Heart left ventricle (tissue), 16 donors: ENCODE measurements around the gene ANKRD44. TPM values are rescaled to one million over a fixed set of nuclear protein-coding genes. Genes with fewer than 3 reads are reported as not detected.
"Not testable (repeated sequence)": the region's sequence is repeated elsewhere in the genome, so short reads cannot be mapped to it uniquely, and the experiment has no call there.

ENCODE experiments used
- ATAC-seq, 4 donors: fragments of 200-7000 bp; cut with Tn5 transposase; one replicate each; pipeline ENCODE4 v1.9.1; 2020 to 2022; ENCODE audit warnings: moderate library complexity in 4 of 4, mild to moderate bottlenecking in 3 of 4, moderate number of reproducible peaks in 1 of 4
- DNase-seq, 5 donors: peaks; one replicate each; pipeline ENCODE4 v3.0.0-alpha.2; 2020
- H3K27ac ChIP-seq, 12 donors: fragments of 200-600 bp; sonication (generic) in 4 of 12; one replicate each; pipeline versions ENCODE4 v1.5.0 to v1.8.0; 2016 to 2022; ENCODE audit warnings: mild to moderate bottlenecking in 2 of 12
- H3K27me3 ChIP-seq, 9 donors: fragments of 200-600 bp; sonication (generic) in 2 of 9; one replicate each; pipeline versions ENCODE4 v1.5.1 to v1.8.0; 2016 to 2022; ENCODE audit warnings: mild to moderate bottlenecking in 3 of 9
- H3K36me3 ChIP-seq, 9 donors: fragments of 200-600 bp; sonication (generic) in 2 of 9; one replicate each; pipeline versions ENCODE4 v1.5.0 to v1.8.0; 2018 to 2022; ENCODE audit warnings: mild to moderate bottlenecking in 2 of 9
- H3K4me1 ChIP-seq, 12 donors: fragments of 200-600 bp; sonication (generic) in 4 of 12; one replicate each; pipeline versions ENCODE4 v1.5.0 to v1.8.0; 2016 to 2022; ENCODE audit warnings: mild to moderate bottlenecking in 3 of 12
- H3K4me3 ChIP-seq, 12 donors: fragments of 200-600 bp; sonication (generic) in 4 of 12; one replicate each; pipeline versions ENCODE4 v1.5.0 to v1.8.0; 2017 to 2022; ENCODE audit warnings: mild to moderate bottlenecking in 9 of 12, moderate library complexity in 4 of 12
- H3K9me3 ChIP-seq, 12 donors: fragments of 200-600 bp; sonication (generic) in 4 of 12; one replicate each; pipeline versions ENCODE4 v1.5.0 to v1.8.0; 2016 to 2022; ENCODE audit warnings: mild to moderate bottlenecking in 1 of 12
- CTCF ChIP-seq, 12 donors: fragments of 200-600 bp; sonication (generic) in 4 of 12; IDR thresholded peaks; one replicate each; pipeline versions ENCODE4 v1.5.0 to v1.8.0; 2018 to 2022; ENCODE audit warnings: antibody characterized with exemption in 12 of 12, mild to moderate bottlenecking in 5 of 12
- POLR2A ChIP-seq, 2 donors: fragments of 450-650 bp; IDR thresholded peaks; one replicate each; pipeline ENCODE4 v1.6.1; 2017; ENCODE audit warnings: antibody characterized with exemption in 2 of 2, mild to moderate bottlenecking in 2 of 2, moderate library complexity in 2 of 2
- WGBS, 4 donors: extraction: QIAGEN DNeasy Blood & Tissue Kit in 2 of 4; methylation state at CpG; one replicate each; pipeline versions ENCODE4 v1.1.5 to v1.1.7; 2013 to 2018; 5-methylcytosine and 5-hydroxymethylcytosine counted together
- intact Hi-C, 10 donors: fragments of 100-400 bp; cut with DNase I; formaldehyde crosslinking; loops; one replicate each; pipeline versions ENCODE4 v1.11.1 to v1.14.2; 2022
- polyA plus RNA-seq, 2 donors: library from polyadenylated mRNA; stranded (reverse); fragments of 200-250 nt; gene quantifications; one replicate each; pipeline ENCODE4 v1.2.3, GENCODE V29; 2013
- total RNA-seq, 9 donors: library from RNA; depleted of rRNA in 2 of 9; stranded (reverse); fragments of >200 nt in 2 of 9; fragmentation: NEBNext Ultra II Directional in 3 of 9; extraction: Animal tissue kit (Norgen Biotek cat#: 25700) in 3 of 9; gene quantifications; one replicate each; pipeline versions ENCODE4 v1.1.0 to v1.2.4, GENCODE V29; 2016 to 2023
- donor health status: ischemic (EF 13 %, LVEDD 7.1; RV severe dilation, severe dysfunction).
- donor health status: healthy with polysubstance abuse.
- donor health status: DM: no; HTN: yes; CAD: no.
- donor health status: DM: no; HTN: no; CAD: no.
- donor health status: ischemic (EF 25% LVEDD 6.9; RV normal size, moderate dysfunction).
- donor health status: ischemic (EF 25% LVEDD 5.7; RV mildly dilated, moderate dysfunction).
- donor health status: healthy.
- donor health status: DM: yes; HTN: yes; CAD: no.
- donor health status: ischemic (EF 35%, LVEDD 5.7; RV mildly dilated, moderate dysfunction).
- donor health status: nonischemic (EF 11% LVEDD 7.7; RV severe dilation, severe dysfunction).
- donor health status: DM: yes; HTN: yes; CAD: no.
- donor health status: PGD.
- donor health status: ischemic (EF 29% LVEDD 5.4; RV normal size, mild dysfunction).
- donor health status: nonischemic (EF 23%, LVEDD 6.1; RV moderate dilation, normal function).

Gene ANKRD44
- total and polyA plus RNA-seq, 11 donors: 2.4 to 30.6 (median 8.4) TPM

- Histone ChIP-seq H3K27me3 (no peaks in the 10 kb centered on the region), H3K9me3 (peaks cover 0 to 11% (median 0%) of the 10 kb centered on the region in 12 donors), H3K36me3 (peaks cover 0 to 14% (median 0%) of the 10 kb centered on the region in 9 donors), H3K4me3 (no peak overlapping the region), H3K4me1 (peaks cover 0 to 16% (median 3%) of the 10 kb centered on the region in 12 donors), H3K27ac (no peak overlapping the region)
- no peak for ATAC-seq
- no peak for DNase-seq
- 90 to 96% (median 93%) methylated on average over 3 of the region's 3 CpGs for WGBS, 4 donors
- intact Hi-C loops: loop anchor here in 1 of 10 donors (10.0 kb wide), 1 partner anchor 75 kb away; no protein-coding TSS in a partner anchor
- no peak for TF ChIP-seq CTCF (IDR thresholded peaks at IDR 0.05)
- no peak for TF ChIP-seq POLR2A (IDR thresholded peaks at IDR 0.05)
Measured at GRCh38 chr2:197030090-197030489, 280.5 kb downstream of the ANKRD44 start.

- ATAC-seq: no peak
- Histone ChIP-seq H3K4me3 (no peak overlapping the region), H3K4me1 (peaks cover 0 to 9% (median 0%) of the 10 kb centered on the region in 12 donors), H3K27me3 (no peaks in the 10 kb centered on the region), H3K36me3 (peaks cover 0 to 27% (median 9%) of the 10 kb centered on the region in 9 donors), H3K27ac (no peak overlapping the region), H3K9me3 (peaks cover 0 to 11% (median 0%) of the 10 kb centered on the region in 12 donors)
- no peak for DNase-seq
- WGBS, 4 donors: 80 to 87% (median 85%) methylated on average over 3 of the region's 3 CpGs
- intact Hi-C loops: loop anchor here in 1 of 10 donors (10.0 kb wide), 1 partner anchor 156 kb away; no protein-coding TSS in a partner anchor
- TF ChIP-seq POLR2A (IDR thresholded peaks at IDR 0.05) (no peak), CTCF (IDR thresholded peaks at IDR 0.05) (no peak)
Measured at GRCh38 chr2:197028633-197029032, 281.9 kb downstream of the ANKRD44 start.

GRCh38 chr2:197028230-197028629, 282.4 kb downstream of the ANKRD44 start:
- DNase-seq (no peak), ATAC-seq (peak in 1 of 4 donors; percentile 20)
- TF ChIP-seq CTCF (IDR thresholded peaks at IDR 0.05): no peak
- no peak for TF ChIP-seq POLR2A (IDR thresholded peaks at IDR 0.05)
- H3K27me3 ChIP-seq: no peaks in the 10 kb centered on the region
- peaks cover 0 to 11% (median 0%) of the 10 kb centered on the region in 12 donors for H3K9me3 ChIP-seq
- peaks cover 0 to 27% (median 9%) of the 10 kb centered on the region in 9 donors for H3K36me3 ChIP-seq
- no peak overlapping the region for H3K27ac ChIP-seq
- no peak overlapping the region for H3K4me3 ChIP-seq
- 42 to 56% (median 47%) methylated on average over 4 of the region's 4 CpGs for WGBS, 4 donors
- intact Hi-C loops: loop anchor here in 1 of 10 donors (10.0 kb wide), 1 partner anchor 157 kb away; no protein-coding TSS in a partner anchor
- peaks cover 0 to 9% (median 0%) of the 10 kb centered on the region in 12 donors for H3K4me1 ChIP-seq

GRCh38 chr2:197024206-197024605, 286.4 kb downstream of the ANKRD44 start:
- 76 to 90% (median 84%) methylated on average over 2 of the region's 2 CpGs for WGBS, 4 donors
- TF ChIP-seq CTCF (IDR thresholded peaks at IDR 0.05) (no peak), POLR2A (IDR thresholded peaks at IDR 0.05) (no peak)

GRCh38 chr2:197020921-197021320, 289.7 kb downstream of the ANKRD44 start:
- ATAC-seq, H3K9me3 ChIP-seq, DNase-seq, H3K27ac ChIP-seq, H3K27me3 ChIP-seq, H3K4me3 ChIP-seq, H3K4me1 ChIP-seq: not testable (repeated sequence)
- peaks cover 0 to 53% (median 12%) of the 10 kb centered on the region in 9 donors for H3K36me3 ChIP-seq
- 81 to 98% (median 95%) methylated on average over 2 of the region's 2 CpGs for WGBS, 4 donors
- intact Hi-C loops: loop anchor here in 1 of 10 donors (10.0 kb wide), 1 partner anchor 164 kb away; no protein-coding TSS in a partner anchor

More at GRCh38 chr2:197024206-197024605, 286.4 kb downstream of the ANKRD44 start:
- Histone ChIP-seq H3K4me3 (no peak overlapping the region), H3K36me3 (peaks cover 0 to 43% (median 12%) of the 10 kb centered on the region in 9 donors), H3K27ac (no peak overlapping the region), H3K9me3 (peaks cover 0 to 4% (median 0%) of the 10 kb centered on the region in 12 donors), H3K4me1 (peaks cover 0 to 3% (median 0%) of the 10 kb centered on the region in 12 donors), H3K27me3 (no peaks in the 10 kb centered on the region)
- DNase-seq: no peak
- intact Hi-C loops: loop anchor here in 1 of 10 donors (10.0 kb wide), 1 partner anchor 161 kb away; no protein-coding TSS in a partner anchor
- ATAC-seq: no peak
